IPS-20b (cell line): ENCODE results near the gene CYP27C1.
"Not testable (repeated sequence)": the region's sequence is repeated elsewhere in the genome, so short reads cannot be mapped to it uniquely, and the experiment has no call there.

Experiments used
- H3K27ac ChIP-seq: one replicate; pipeline ENCODE4 v1.5.1; 2013; ENCODE audit warnings: low read length
- H3K27me3 ChIP-seq: 2 replicates; pipeline ENCODE4 v1.6.1; 2013; ENCODE audit warnings: mild to moderate bottlenecking, low read length, inconsistent platforms; ENCODE audit not compliant: insufficient read depth
- H3K36me3 ChIP-seq: 2 replicates; pipeline ENCODE4 v1.6.1; 2013; ENCODE audit warnings: low read depth, mild to moderate bottlenecking, inconsistent platforms, low read length, moderate library complexity; ENCODE audit not compliant: insufficient read depth
- H3K4me1 ChIP-seq: 2 replicates; pipeline ENCODE4 v1.6.1; 2013; ENCODE audit warnings: mild to moderate bottlenecking, control low read depth, inconsistent platforms, low read length, moderate library complexity; ENCODE audit not compliant: insufficient read depth
- H3K4me3 ChIP-seq: 2 replicates; pipeline ENCODE4 v1.5.1; 2013; ENCODE audit warnings: mild to moderate bottlenecking, low read length, inconsistent platforms
- H3K9ac ChIP-seq: 2 replicates; pipeline ENCODE4 v1.6.1; 2013; ENCODE audit warnings: low read depth, mild to moderate bottlenecking, inconsistent platforms, low read length, moderate library complexity
- H3K9me3 ChIP-seq: 2 replicates; pipeline ENCODE4 v1.6.1; 2013; ENCODE audit warnings: mild to moderate bottlenecking, low read depth, low read length, inconsistent platforms; ENCODE audit not compliant: insufficient read depth

CYP27C1 gene

GRCh38 chr2:127220102-127220767 is at the start of gene CYP27C1:
Gene CYP27C1, minus strand, starts transcription at chr2:127220299. Its CDS starts 29 bp downstream, at chr2:127220270.
- no peak within 1 kb of the TSS for H3K27ac ChIP-seq
- peaks cover 37% of the 10 kb centered on the region for H3K27me3 ChIP-seq
- H3K4me3 ChIP-seq = peak within 1 kb of the TSS; percentile 79

GRCh38 chr2:127261804-127262406 is 41.8 kb upstream of the CYP27C1 start:
- Histone ChIP-seq H3K4me1 (no peaks in the 10 kb centered on the region), H3K9ac (no peak overlapping the region), H3K27me3 (no peaks in the 10 kb centered on the region), H3K36me3 (peaks cover 72% of the 10 kb centered on the region), H3K27ac (no peak overlapping the region), H3K4me3 (no peak overlapping the region), H3K9me3 (no peaks in the 10 kb centered on the region; the same call in 1 of the 2 replicates)

More at GRCh38 chr2:127220102-127220767, at the start of gene CYP27C1:
- H3K36me3 ChIP-seq = no peaks in the 10 kb centered on the region
- 0 out of 2 replicates have a peak, but pooled peaks cover 3% of the 10 kb centered on the region for H3K4me1 ChIP-seq
- peak within 1 kb of the TSS; percentile 78; the same call in 1 of the 2 replicates for H3K9ac ChIP-seq
- H3K9me3 ChIP-seq = no peaks in the 10 kb centered on the region

- H3K9me3 ChIP-seq = no peaks in the 10 kb centered on the region
- peaks cover 69% of the 10 kb centered on the region for H3K36me3 ChIP-seq
- no peaks in the 10 kb centered on the region for H3K27me3 ChIP-seq
- H3K4me3 ChIP-seq = no peak overlapping the region
- no peak overlapping the region for H3K27ac ChIP-seq
- H3K4me1 ChIP-seq = no peaks in the 10 kb centered on the region
- H3K9ac ChIP-seq = no peak overlapping the region
Measured at GRCh38 chr2:127259355-127259754, 39.3 kb upstream of the CYP27C1 start.

- H3K4me3 ChIP-seq = no peak overlapping the region
- no peaks in the 10 kb centered on the region for H3K9me3 ChIP-seq
- no peak overlapping the region for H3K27ac ChIP-seq
- H3K4me1 ChIP-seq = no peaks in the 10 kb centered on the region
- H3K9ac ChIP-seq = no peak overlapping the region
- H3K36me3 ChIP-seq = peaks cover 55% of the 10 kb centered on the region
- H3K27me3 ChIP-seq = no peaks in the 10 kb centered on the region
Measured at GRCh38 chr2:127256866-127257265, 36.8 kb upstream of the CYP27C1 start.

GRCh38 chr2:127256381-127256780 is 36.3 kb upstream of the CYP27C1 start:
- no peaks in the 10 kb centered on the region for H3K27me3 ChIP-seq
- H3K9ac ChIP-seq = no peak overlapping the region
- H3K9me3 ChIP-seq = no peaks in the 10 kb centered on the region
- H3K4me3 ChIP-seq = no peak overlapping the region
- peaks cover 51% of the 10 kb centered on the region for H3K36me3 ChIP-seq
- no peaks in the 10 kb centered on the region for H3K4me1 ChIP-seq
- no peak overlapping the region for H3K27ac ChIP-seq

- no peaks in the 10 kb centered on the region for H3K27me3 ChIP-seq
- peaks cover 44% of the 10 kb centered on the region for H3K36me3 ChIP-seq
- H3K4me1 ChIP-seq = no peaks in the 10 kb centered on the region
- no peak overlapping the region for H3K4me3 ChIP-seq
- H3K9ac ChIP-seq = no peak overlapping the region
- no peak overlapping the region for H3K27ac ChIP-seq
- H3K9me3 ChIP-seq = no peaks in the 10 kb centered on the region
Measured at GRCh38 chr2:127255721-127256120, 35.6 kb upstream of the CYP27C1 start.

- no peaks in the 10 kb centered on the region for H3K27me3 ChIP-seq
- no peaks in the 10 kb centered on the region for H3K9me3 ChIP-seq
- H3K9ac ChIP-seq = no peak overlapping the region
- no peak overlapping the region for H3K27ac ChIP-seq
- H3K4me1 ChIP-seq = no peaks in the 10 kb centered on the region
- no peak overlapping the region for H3K4me3 ChIP-seq
- peaks cover 38% of the 10 kb centered on the region for H3K36me3 ChIP-seq
Measured at GRCh38 chr2:127255146-127255545, 35.0 kb upstream of the CYP27C1 start.

- Histone ChIP-seq H3K36me3 (peaks cover 32% of the 10 kb centered on the region), H3K27me3 (no peaks in the 10 kb centered on the region)
Measured at GRCh38 chr2:127254386-127254981, 34.4 kb upstream of the CYP27C1 start.

GRCh38 chr2:127241184-127241583 is 21.1 kb upstream of the CYP27C1 start:
- not testable (repeated sequence) for H3K27ac ChIP-seq, H3K27me3 ChIP-seq, H3K4me3 ChIP-seq, H3K4me1 ChIP-seq, H3K9ac ChIP-seq, H3K36me3 ChIP-seq
- peaks cover 16% of the 10 kb centered on the region for H3K9me3 ChIP-seq

More at GRCh38 chr2:127254386-127254981, 34.4 kb upstream of the CYP27C1 start:
- Histone ChIP-seq H3K9ac (no peak overlapping the region), H3K4me1 (no peaks in the 10 kb centered on the region), H3K4me3 (no peak overlapping the region), H3K9me3 (no peaks in the 10 kb centered on the region), H3K27ac (no peak overlapping the region)

- Histone ChIP-seq H3K36me3 (no peaks in the 10 kb centered on the region), H3K4me3 (no peak overlapping the region), H3K27ac (no peak overlapping the region), H3K27me3 (no peaks in the 10 kb centered on the region), H3K9me3 (peaks cover 16% of the 10 kb centered on the region), H3K9ac (no peak overlapping the region), H3K4me1 (no peaks in the 10 kb centered on the region)
Measured at GRCh38 chr2:127239395-127239794, 19.3 kb upstream of the CYP27C1 start.

GRCh38 chr2:127237768-127238167 is 17.7 kb upstream of the CYP27C1 start:
- H3K36me3 ChIP-seq, H3K4me3 ChIP-seq, H3K4me1 ChIP-seq, H3K27me3 ChIP-seq, H3K9ac ChIP-seq, H3K27ac ChIP-seq: not testable (repeated sequence)
- peaks cover 16% of the 10 kb centered on the region for H3K9me3 ChIP-seq
